Nasal cavity respiratory epithelium epithelial cell of viscerocranial mucosa (primary cell): ENCODE results near the gene TMEM19. TPM values are rescaled to one million over a fixed set of nuclear protein-coding genes. Genes with fewer than 3 reads are reported as not detected.

Source experiments
- total RNA-seq: library from RNA; depleted of rRNA; stranded (reverse); fragments of >200 nt; gene quantifications from 2 replicates; pipeline ENCODE4 v1.2.3, GENCODE V29; 2014

Gene TMEM19
- total RNA-seq: 32.5 and 40.7 TPM in 2 replicates

DNA sequence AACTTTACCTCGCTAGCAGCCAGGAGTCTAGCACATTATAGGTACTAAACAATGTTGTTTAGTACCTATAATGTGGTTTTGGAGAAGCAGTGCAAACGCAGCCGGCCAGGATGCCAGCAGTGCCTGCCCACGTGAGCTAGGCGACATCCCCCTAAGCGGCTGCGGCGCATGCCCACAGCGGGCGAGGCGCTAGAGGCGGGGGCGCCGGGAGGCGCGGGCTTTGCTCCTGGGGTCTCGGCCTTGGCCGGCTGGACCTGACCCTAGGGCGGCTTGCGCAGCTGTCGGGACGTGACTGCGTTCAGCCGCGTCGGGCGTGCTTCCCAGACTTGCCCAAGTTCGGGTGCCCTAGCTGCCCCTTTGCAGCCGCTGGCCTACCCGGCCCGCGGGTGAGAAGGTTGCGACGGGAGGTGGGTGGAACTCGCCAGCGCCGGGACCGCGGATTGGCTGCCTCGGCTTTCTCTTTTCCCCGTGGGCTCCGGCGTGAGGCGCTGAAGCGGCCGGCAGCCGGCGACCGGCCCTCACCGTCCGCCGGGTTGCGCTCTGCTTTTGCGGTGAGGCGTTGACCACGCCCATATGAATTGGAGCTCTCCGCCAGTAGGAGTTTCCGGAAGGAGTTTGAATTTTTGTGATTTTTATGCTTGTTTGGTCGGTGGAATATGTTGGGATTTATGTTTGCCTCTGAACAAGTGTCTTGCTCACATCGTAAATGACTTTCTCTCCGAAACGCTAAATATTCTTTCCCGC, at the start of gene TMEM19:
TSS of gene TMEM19 (plus strand) at position 169 of the 744 bp plus-strand sequence. CDS start 599 bp downstream, outside the sequence.

GRCh38 chr12:71663561-71664410, 22.1 kb upstream of the TMEM19 start, which contains the start of the genes THAP2 and ZFC3H1:
Gene THAP2 (plus strand): TSS chr12:71664301. CDS start chr12:71664510, 209 bp downstream.
Gene ZFC3H1 (minus strand): TSS chr12:71663848. CDS start chr12:71663610, 238 bp downstream.

Other genes starting within 250 kb of the TMEM19 start
- not detected in 2 replicates for gene LGR5, start 246.3 kb upstream of the TMEM19 start, total RNA-seq
- gene ZFC3H1, start 22.2 kb upstream of the TMEM19 start, total RNA-seq: 20.8 and 48.3 TPM in 2 replicates
- 3.8 and 9.6 TPM in 2 replicates for gene THAP2, start 21.8 kb upstream of the TMEM19 start, total RNA-seq
- gene RAB21, start 68.8 kb downstream of the TMEM19 start, total RNA-seq: 17.4 and 74.5 TPM in 2 replicates
- gene TBC1D15, start 153.7 kb downstream of the TMEM19 start, total RNA-seq: 17.4 and 37.4 TPM in 2 replicates